22Rv1 (cell line): ENCODE results near the gene POGZ.
"Not testable (repeated sequence)": the region's sequence is repeated elsewhere in the genome, so short reads cannot be mapped to it uniquely, and the experiment has no call there.

Experiments used
- CTCF ChIP-seq: fragments of 450-650 bp; IDR thresholded peaks from 2 replicates; pipeline ENCODE4 v1.5.1; 2017; ENCODE audit warnings: mild to moderate bottlenecking
- ZFX ChIP-seq: fragments of 450-650 bp; IDR thresholded peaks from 2 replicates; pipeline ENCODE4 v1.6.1; 2017; ENCODE audit warnings: antibody characterized with exemption, borderline replicate concordance

- not testable (repeated sequence) for TF ChIP-seq CTCF, ZFX
Observed at GRCh38 chr1:151433827-151434226, 25.5 kb downstream of the POGZ start.
